ENCODE results near the gene HORMAD2.

The HORMAD2 gene

GRCh38 chr22:30222321-30222720, 142.1 kb downstream of the HORMAD2 start:
- DNase-seq (ENCODE audit: insufficient read length, low spot score) = no peak
- FAIRE-seq = no peak

DNA sequence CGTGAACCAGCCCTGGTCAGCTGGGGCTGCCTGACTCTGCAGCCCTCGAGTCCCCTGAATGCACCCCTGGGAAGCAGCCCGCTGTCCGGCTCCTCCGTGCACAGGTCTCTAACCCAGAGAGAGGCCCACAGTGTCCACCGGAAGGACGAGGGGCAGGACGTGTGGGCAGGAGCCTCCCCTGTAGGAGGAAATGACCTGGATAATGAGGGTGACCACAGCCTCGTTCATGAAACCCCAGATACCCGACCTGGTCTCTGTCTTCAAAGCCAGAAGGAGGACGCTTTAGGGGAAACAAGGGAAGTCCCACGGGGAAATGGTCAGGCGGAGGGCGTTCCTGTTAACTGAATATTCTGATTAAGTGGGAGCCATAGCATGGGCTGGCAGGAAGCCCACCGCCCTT, 143.0 kb downstream of the HORMAD2 start:
- FAIRE-seq = no peak

DNA sequence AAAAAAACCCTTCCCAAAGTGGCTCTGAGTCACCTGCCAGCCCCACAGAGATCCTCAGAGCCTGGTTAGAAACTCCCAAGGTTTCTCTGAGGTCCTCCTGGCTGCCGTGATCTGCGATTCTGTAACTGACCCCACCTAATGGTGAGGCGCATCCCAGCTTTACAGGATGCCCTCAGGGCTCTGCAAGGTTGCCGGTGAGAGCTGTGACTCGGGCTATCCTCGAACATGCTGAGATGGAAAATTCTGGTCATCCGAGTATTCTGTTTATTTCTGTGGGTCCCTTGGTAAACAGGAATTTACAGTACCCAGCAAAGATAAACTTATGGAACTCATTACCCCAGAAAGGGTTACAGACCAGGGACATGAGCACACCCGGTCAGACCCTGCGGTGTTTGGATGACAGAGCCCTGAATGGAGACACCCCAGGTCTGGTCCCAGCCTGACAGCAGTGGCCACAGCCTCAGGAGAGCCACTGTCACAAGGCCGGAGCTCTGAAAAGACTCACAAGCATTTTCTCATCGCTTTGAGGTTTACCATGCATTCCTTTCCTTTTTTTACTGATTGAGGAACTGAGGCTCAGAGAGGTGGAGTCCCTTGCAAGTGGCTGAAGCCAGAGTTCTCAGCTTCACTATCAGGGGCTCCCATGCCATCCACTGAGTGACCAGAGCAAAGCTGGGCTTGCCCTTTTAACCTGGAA, 144.0 kb downstream of the HORMAD2 start:
- FAIRE-seq (no peak), DNase-seq (ENCODE audit: insufficient read length, low spot score) (no peak)

More for the DNA sequence above, 143.0 kb downstream of the HORMAD2 start:
- DNase-seq (ENCODE audit: insufficient read length, low spot score) = no peak

GRCh38 chr22:30225220-30225927, 145.1 kb downstream of the HORMAD2 start:
- FAIRE-seq (no peak), DNase-seq (ENCODE audit: insufficient read length, low spot score) (no peak)

- DNase-seq (ENCODE audit: insufficient read length, low spot score) = no peak
- no peak for FAIRE-seq
These were observed 146.0 kb downstream of the HORMAD2 start for GRCh38 chr22:30226192-30226832.
